Stimulated activated effector memory CD8-positive, alpha-beta T cell treated with anti-CD3 and anti-CD28 coated beads, Interleukin-12 subunit alpha, Interleukin-12 subunit beta, amount 100 ng/mL, for 72 hours (primary cell): ENCODE data around the gene MYO7B.
"Not testable (repeated sequence)": the region's sequence is repeated elsewhere in the genome, so short reads cannot be mapped to it uniquely, and the experiment has no call there.

ENCODE experiments used
- ATAC-seq: fragments of 150-1000 bp; cut with Tn5 transposase; 2 replicates; pipeline ENCODE4 v1.10.0; 2021
- DNase-seq, 2 donors: peaks; one replicate each; pipeline ENCODE4 v3.0.0; 2021 to 2022; ENCODE audit warnings: low spot score in 2 of 2
- H3K27ac Mint-ChIP-seq: one replicate; pipeline ENCODE4 v1.8.0; 2022; ENCODE audit warnings: mild to moderate bottlenecking, mixed read lengths
- H3K36me3 Mint-ChIP-seq: one replicate; pipeline ENCODE4 v1.8.0; 2022; ENCODE audit warnings: mild to moderate bottlenecking, mixed read lengths
- H3K4me1 Mint-ChIP-seq: one replicate; pipeline ENCODE4 v1.8.0; 2022; ENCODE audit warnings: mixed read lengths
- H3K4me3 Mint-ChIP-seq: one replicate; pipeline ENCODE4 v1.8.0; 2022; ENCODE audit warnings: mild to moderate bottlenecking, mixed read lengths
- H3K9me3 Mint-ChIP-seq: one replicate; pipeline ENCODE4 v1.8.0; 2022; ENCODE audit warnings: mixed read lengths

Gene MYO7B

GRCh38 chr2:127572352-127572751 lies 36.9 kb downstream of the MYO7B start:
- not testable (repeated sequence) for DNase-seq, H3K9me3 Mint-ChIP-seq, H3K4me3 Mint-ChIP-seq, H3K4me1 Mint-ChIP-seq, ATAC-seq, H3K36me3 Mint-ChIP-seq, H3K27ac Mint-ChIP-seq

GRCh38 chr2:127572841-127573240 lies 37.4 kb downstream of the MYO7B start:
- H3K4me1 Mint-ChIP-seq = peaks cover 5% of the 10 kb centered on the region
- no peak for ATAC-seq
- no peak for DNase-seq
- H3K27ac Mint-ChIP-seq = no peak overlapping the region
- no peaks in the 10 kb centered on the region for H3K9me3 Mint-ChIP-seq
- no peaks in the 10 kb centered on the region for H3K36me3 Mint-ChIP-seq
- H3K4me3 Mint-ChIP-seq = no peak overlapping the region

GRCh38 chr2:127573298-127573697 lies 37.8 kb downstream of the MYO7B start:
- no peak overlapping the region for H3K4me3 Mint-ChIP-seq
- no peak for DNase-seq
- ATAC-seq = no peak
- H3K9me3 Mint-ChIP-seq = no peaks in the 10 kb centered on the region
- H3K4me1 Mint-ChIP-seq = peaks cover 5% of the 10 kb centered on the region
- no peaks in the 10 kb centered on the region for H3K36me3 Mint-ChIP-seq
- no peak overlapping the region for H3K27ac Mint-ChIP-seq

GRCh38 chr2:127573771-127574170 lies 38.3 kb downstream of the MYO7B start:
- DNase-seq (no peak), ATAC-seq (no peak)
- H3K27ac Mint-ChIP-seq = no peak overlapping the region
- H3K4me3 Mint-ChIP-seq = no peak overlapping the region
- no peaks in the 10 kb centered on the region for H3K36me3 Mint-ChIP-seq
- peaks cover 5% of the 10 kb centered on the region for H3K4me1 Mint-ChIP-seq
- no peaks in the 10 kb centered on the region for H3K9me3 Mint-ChIP-seq

- Mint-ChIP-seq H3K27ac (no peak overlapping the region), H3K9me3 (no peaks in the 10 kb centered on the region), H3K4me1 (peaks cover 5% of the 10 kb centered on the region), H3K4me3 (no peak overlapping the region), H3K36me3 (no peaks in the 10 kb centered on the region)
- ATAC-seq (no peak), DNase-seq (no peak)
Observed at GRCh38 chr2:127574656-127575055, 39.2 kb downstream of the MYO7B start.

- no peak overlapping the region for H3K27ac Mint-ChIP-seq
- no peak overlapping the region for H3K4me3 Mint-ChIP-seq
- H3K4me1 Mint-ChIP-seq = peaks cover 5% of the 10 kb centered on the region
- no peak for DNase-seq
- no peak for ATAC-seq
- H3K36me3 Mint-ChIP-seq = no peaks in the 10 kb centered on the region
- no peaks in the 10 kb centered on the region for H3K9me3 Mint-ChIP-seq
Observed at GRCh38 chr2:127575185-127575765, 39.8 kb downstream of the MYO7B start.

- Mint-ChIP-seq H3K36me3 (no peaks in the 10 kb centered on the region), H3K4me1 (peaks cover 5% of the 10 kb centered on the region), H3K9me3 (no peaks in the 10 kb centered on the region), H3K4me3 (no peak overlapping the region), H3K27ac (no peak overlapping the region)
- DNase-seq (peak in 1 of 2 donors; percentile 40), ATAC-seq (no peak)
Observed at GRCh38 chr2:127575941-127576432, 40.5 kb downstream of the MYO7B start.

- no peak for ATAC-seq
- Mint-ChIP-seq H3K4me3 (no peak overlapping the region), H3K9me3 (no peaks in the 10 kb centered on the region), H3K36me3 (no peaks in the 10 kb centered on the region), H3K27ac (peak overlapping the region; percentile 40), H3K4me1 (peaks cover 5% of the 10 kb centered on the region)
- peak in 1 of 2 donors; percentile 45 for DNase-seq
Observed at GRCh38 chr2:127576433-127577207, 41.1 kb downstream of the MYO7B start.

GRCh38 chr2:127577208-127577475 lies 41.7 kb downstream of the MYO7B start:
- Mint-ChIP-seq H3K9me3 (no peaks in the 10 kb centered on the region), H3K27ac (peak overlapping the region; percentile 40), H3K36me3 (no peaks in the 10 kb centered on the region), H3K4me1 (peaks cover 5% of the 10 kb centered on the region), H3K4me3 (no peak overlapping the region)
- ATAC-seq (no peak), DNase-seq (peak in 1 of 2 donors; percentile 47)

GRCh38 chr2:127577503-127577902 lies 42.0 kb downstream of the MYO7B start:
- Mint-ChIP-seq H3K4me3 (no peak overlapping the region), H3K9me3 (no peaks in the 10 kb centered on the region), H3K36me3 (no peaks in the 10 kb centered on the region), H3K4me1 (peaks cover 5% of the 10 kb centered on the region), H3K27ac (peak overlapping the region; percentile 40)
- no peak for DNase-seq
- no peak for ATAC-seq

GRCh38 chr2:127577973-127578372 lies 42.5 kb downstream of the MYO7B start:
- peak in 1 of 2 donors; percentile 33 for DNase-seq
- Mint-ChIP-seq H3K4me1 (peaks cover 5% of the 10 kb centered on the region), H3K27ac (no peak overlapping the region), H3K9me3 (no peaks in the 10 kb centered on the region), H3K4me3 (no peak overlapping the region), H3K36me3 (no peaks in the 10 kb centered on the region)
- no peak for ATAC-seq

GRCh38 chr2:127578411-127578810 lies 42.9 kb downstream of the MYO7B start:
- no peaks in the 10 kb centered on the region for H3K9me3 Mint-ChIP-seq

GRCh38 chr2:127579231-127579630 lies 43.7 kb downstream of the MYO7B start:
- H3K36me3 Mint-ChIP-seq = no peaks in the 10 kb centered on the region
- H3K4me1 Mint-ChIP-seq = peaks cover 5% of the 10 kb centered on the region
- H3K9me3 Mint-ChIP-seq = no peaks in the 10 kb centered on the region
- no peak overlapping the region for H3K4me3 Mint-ChIP-seq
- DNase-seq (no peak), ATAC-seq (no peak)
- H3K27ac Mint-ChIP-seq = no peak overlapping the region

More at GRCh38 chr2:127578411-127578810, 42.9 kb downstream of the MYO7B start:
- H3K4me3 Mint-ChIP-seq = no peak overlapping the region
- H3K36me3 Mint-ChIP-seq = no peaks in the 10 kb centered on the region
- no peak overlapping the region for H3K27ac Mint-ChIP-seq
- no peak for ATAC-seq
- DNase-seq = no peak
- H3K4me1 Mint-ChIP-seq = peaks cover 5% of the 10 kb centered on the region

GRCh38 chr2:127580167-127581049 lies 44.9 kb downstream of the MYO7B start:
- no peaks in the 10 kb centered on the region for H3K9me3 Mint-ChIP-seq
- DNase-seq (peak in 1 of 2 donors; percentile 33), ATAC-seq (no peak)
- H3K36me3 Mint-ChIP-seq = no peaks in the 10 kb centered on the region
- H3K4me3 Mint-ChIP-seq = no peak overlapping the region
- no peaks in the 10 kb centered on the region for H3K4me1 Mint-ChIP-seq
- H3K27ac Mint-ChIP-seq = no peak overlapping the region

- Mint-ChIP-seq H3K4me3 (no peak overlapping the region), H3K36me3 (no peaks in the 10 kb centered on the region), H3K4me1 (no peaks in the 10 kb centered on the region), H3K27ac (no peak overlapping the region), H3K9me3 (no peaks in the 10 kb centered on the region)
- ATAC-seq (no peak), DNase-seq (peak in 1 of 2 donors; percentile 33)
Observed at GRCh38 chr2:127581050-127581345, 45.5 kb downstream of the MYO7B start.
